HCT116 (cell line): Measurements from ENCODE around the gene KIRREL1.

ENCODE experiments used
- EZH2 ChIP-seq: fragments of 200-600 bp; sonication (generic); IDR thresholded peaks from 2 replicates; pipeline ENCODE4 v1.6.1; 2017; ENCODE audit warnings: antibody characterized with exemption, mixed run types
- FOSL1 ChIP-seq: IDR thresholded peaks from 2 replicates; pipeline ENCODE4 v1.6.1; 2012; ENCODE audit warnings: low read depth
- POLR2A ChIP-seq: IDR thresholded peaks from 2 replicates; pipeline ENCODE4 v1.7.0; 2011; ENCODE audit warnings: borderline replicate concordance; ENCODE audit not compliant: insufficient read depth, insufficient read length; ENCODE audit errors: extremely low read depth
- POLR2AphosphoS5 ChIP-seq: IDR thresholded peaks from 2 replicates; pipeline ENCODE4 v1.6.1; 2011; ENCODE audit warnings: mild to moderate bottlenecking, low read depth, low read length, moderate library complexity
- RAD21 ChIP-seq: IDR thresholded peaks from 2 replicates; pipeline ENCODE4 v1.6.1; 2012; ENCODE audit warnings: low read depth, mild to moderate bottlenecking
- SP1 ChIP-seq: IDR thresholded peaks from 2 replicates; pipeline ENCODE4 v1.6.1; 2012; ENCODE audit warnings: low read depth
- SRF ChIP-seq: IDR thresholded peaks from 2 replicates; pipeline ENCODE4 v1.6.1; 2012; ENCODE audit warnings: low read depth
- TF ChIP-seq, protein P1 (sequence below), 3 experiments: fragments of 200-600 bp in 1 of 3; sonication (generic) in 1 of 3; IDR thresholded peaks in 2 of 3; conservative IDR thresholded peaks in 1 of 3; 2 replicates each; pipeline ENCODE4 v1.5.1; 2012 to 2017; ENCODE audit warnings: low read depth in 2 of 3, low read length in 2 of 3, antibody characterized with exemption in 1 of 3, borderline replicate concordance in 1 of 3, control low read depth in 1 of 3, mild to moderate bottlenecking in 1 of 3, mixed read lengths in 1 of 3, mixed run types in 1 of 3, moderate library complexity in 1 of 3; ENCODE audit not compliant: insufficient read depth in 1 of 3

DNA sequence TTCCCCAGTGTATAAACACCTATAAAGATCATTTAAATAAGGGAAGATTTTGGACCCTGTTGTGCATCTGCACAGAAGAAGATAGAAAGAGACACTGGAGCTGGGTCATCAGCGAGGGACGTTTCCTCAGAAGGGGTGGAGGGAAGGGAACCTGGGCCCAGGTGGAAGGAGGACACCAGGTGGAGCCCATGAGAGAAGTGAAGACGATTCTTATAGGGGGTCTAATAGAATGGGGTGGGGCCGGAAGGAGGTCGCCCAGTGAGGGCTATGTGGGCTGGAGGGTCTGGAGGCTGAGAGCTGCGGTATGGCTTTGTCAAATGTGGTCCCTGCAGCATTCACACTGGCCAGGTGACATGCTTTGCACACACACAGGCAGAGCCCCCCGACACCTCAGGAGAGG, 13.7 kb downstream of the KIRREL1 start:
- no peak for TF ChIP-seq POLR2AphosphoS5
- no peak for TF ChIP-seq POLR2A
- no peak for TF ChIP-seq SRF
- TF ChIP-seq EZH2 = no peak
- TF ChIP-seq, protein P1, sequence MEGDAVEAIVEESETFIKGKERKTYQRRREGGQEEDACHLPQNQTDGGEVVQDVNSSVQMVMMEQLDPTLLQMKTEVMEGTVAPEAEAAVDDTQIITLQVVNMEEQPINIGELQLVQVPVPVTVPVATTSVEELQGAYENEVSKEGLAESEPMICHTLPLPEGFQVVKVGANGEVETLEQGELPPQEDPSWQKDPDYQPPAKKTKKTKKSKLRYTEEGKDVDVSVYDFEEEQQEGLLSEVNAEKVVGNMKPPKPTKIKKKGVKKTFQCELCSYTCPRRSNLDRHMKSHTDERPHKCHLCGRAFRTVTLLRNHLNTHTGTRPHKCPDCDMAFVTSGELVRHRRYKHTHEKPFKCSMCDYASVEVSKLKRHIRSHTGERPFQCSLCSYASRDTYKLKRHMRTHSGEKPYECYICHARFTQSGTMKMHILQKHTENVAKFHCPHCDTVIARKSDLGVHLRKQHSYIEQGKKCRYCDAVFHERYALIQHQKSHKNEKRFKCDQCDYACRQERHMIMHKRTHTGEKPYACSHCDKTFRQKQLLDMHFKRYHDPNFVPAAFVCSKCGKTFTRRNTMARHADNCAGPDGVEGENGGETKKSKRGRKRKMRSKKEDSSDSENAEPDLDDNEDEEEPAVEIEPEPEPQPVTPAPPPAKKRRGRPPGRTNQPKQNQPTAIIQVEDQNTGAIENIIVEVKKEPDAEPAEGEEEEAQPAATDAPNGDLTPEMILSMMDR (IDR thresholded peaks at IDR 0.05 in 2 of 3, conservative IDR thresholded peaks at IDR 0.05 in 1 of 3; ENCODE audit: borderline replicate concordance in 1 of 3, insufficient read depth in 1 of 3, low read depth in 2 of 3, low read length in 2 of 3) = no peak
- TF ChIP-seq SP1 = no peak
- no peak for TF ChIP-seq RAD21
- TF ChIP-seq FOSL1 = no peak
